K562 (cell line): ENCODE results near the gene OR2V2. TPM values are rescaled to one million over a fixed set of nuclear protein-coding genes. Genes with fewer than 3 reads are reported as not detected.

Experiments
- CHD4 ChIP-seq: fragments of 200-600 bp; sonication (generic); IDR thresholded peaks from 3 replicates; pipeline ENCODE4 v1.6.1; 2012; ENCODE audit warnings: low read depth, mild to moderate bottlenecking, mixed read lengths, low read length, inconsistent platforms; ENCODE audit not compliant: insufficient read depth, insufficient replicate concordance, poor library complexity, severe bottlenecking
- E2F3 ChIP-seq: fragments of 250-450 bp; sonication (Bioruptor Pico); IDR thresholded peaks from 2 replicates; pipeline ENCODE4 v1.4.0; 2020; ENCODE audit warnings: mild to moderate bottlenecking
- ETV5 ChIP-seq: sonication (generic); formaldehyde crosslinking; IDR thresholded peaks from 2 replicates; pipeline ENCODE4 v1.4.0; 2020; ENCODE audit warnings: low read depth, mild to moderate bottlenecking, missing genetic modification reagents
- GTF2A2 ChIP-seq: IDR thresholded peaks from 2 replicates; pipeline ENCODE4 v1.6.1; 2016; ENCODE audit warnings: mild to moderate bottlenecking, missing genetic modification characterization, missing compliant biosample characterization
- RERE ChIP-seq: sonication (generic); formaldehyde crosslinking; IDR thresholded peaks from 2 replicates; pipeline ENCODE4 v1.8.0; 2023; ENCODE audit warnings: missing genetic modification reagents, mild to moderate bottlenecking, borderline replicate concordance
- TAF15 ChIP-seq: fragments of 200-400 bp; formaldehyde crosslinking; IDR thresholded peaks from 2 replicates; pipeline ENCODE4 v1.6.1; 2017; ENCODE audit warnings: mild to moderate bottlenecking, low read depth, low read length, moderate library complexity
- TAL1 ChIP-seq: fragments of 450-650 bp; IDR thresholded peaks from 2 replicates; pipeline ENCODE4 v1.6.1; 2016; ENCODE audit warnings: mild to moderate bottlenecking
- TBL1XR1 ChIP-seq, 2 experiments: IDR thresholded peaks; 2 replicates each; pipeline ENCODE4 v1.6.1; 2012; ENCODE audit warnings: improper control_type of control experiment in 2 of 2, low read length in 2 of 2, mild to moderate bottlenecking in 1 of 2
- ZC3H8 ChIP-seq: fragments of 450-650 bp; IDR thresholded peaks from 2 replicates; pipeline ENCODE4 v1.6.1; 2017
- ZNF780A ChIP-seq: fragments of 250-450 bp; sonication (Bioruptor Pico); IDR thresholded peaks from 2 replicates; pipeline ENCODE4 v1.5.0; 2021; ENCODE audit warnings: mild to moderate bottlenecking
- polyA plus RNA-seq, 8 experiments: library from polyadenylated mRNA; depleted of rRNA in 4 of 8; stranded (reverse) in 5 of 8; unstranded in 3 of 8; fragments of >200 nt; fragmentation: Nextera tagmentation in 2 of 8; fragmentation: Illumina TruSeq in 1 of 8; extraction: Ambion mirVana in 2 of 8; extraction: Trizol in 1 of 8; gene quantifications; 2 replicates each; pipeline versions ENCODE4 v1.2.1 to v1.2.3, GENCODE V29; 2011 to 2014; ENCODE audit warnings: inconsistent platforms in 1 of 8, missing spikeins in 1 of 8
- total RNA-seq, 7 experiments: library from RNA; depleted of rRNA in 6 of 7; stranded (reverse); fragments of >200 nt in 6 of 7; fragmentation: Illumina TruSeq in 2 of 7; extraction: Trizol in 2 of 7; gene quantifications; 2 replicates each; pipeline versions ENCODE4 v1.2.1 to v1.2.3, GENCODE V29; 2011 to 2021; ENCODE audit warnings: low replicate concordance in 1 of 7
- TF ChIP-seq, protein P1 (sequence below), 2 experiments: fragments of 450-650 bp in 1 of 2; sonication (generic) in 1 of 2; formaldehyde crosslinking in 1 of 2; IDR thresholded peaks in 1 of 2; conservative IDR thresholded peaks in 1 of 2; 2 replicates each; pipeline versions ENCODE4 v1.6.1 to v1.8.1; 2016 to 2023; ENCODE audit warnings: mild to moderate bottlenecking in 2 of 2, moderate library complexity in 2 of 2, inconsistent platforms in 1 of 2, missing genetic modification reagents in 1 of 2
- TF ChIP-seq, protein P2 (sequence below): fragments of 200-400 bp; formaldehyde crosslinking; IDR thresholded peaks from 2 replicates; pipeline ENCODE4 v1.6.1; 2017; ENCODE audit warnings: mild to moderate bottlenecking, low read depth, low read length, moderate library complexity

The OR2V2 gene
- total and polyA plus RNA-seq, 9 of the 15 experiments (the other 6 are each of a cell fraction or from before 2014, with no cell fraction given), result 0.01 TPM; not detected in 8

GRCh38 chr5:181207214-181207959 is 60.0 kb downstream of the OR2V2 start (continued):
- TF ChIP-seq TBL1XR1 (IDR thresholded peaks at IDR 0.05; ENCODE audit: low read length in 2 of 2), result peak in 1 of 2 experiments; percentile 91; a peak in 1 of 4 replicates
- no peak for TF ChIP-seq TAF15
- TF ChIP-seq RERE (CRISPR knock-in tag), result no peak
- no peak for TF ChIP-seq CHD4
- TF ChIP-seq ETV5 (CRISPR knock-in tag), result no peak
- TF ChIP-seq, protein P1, sequence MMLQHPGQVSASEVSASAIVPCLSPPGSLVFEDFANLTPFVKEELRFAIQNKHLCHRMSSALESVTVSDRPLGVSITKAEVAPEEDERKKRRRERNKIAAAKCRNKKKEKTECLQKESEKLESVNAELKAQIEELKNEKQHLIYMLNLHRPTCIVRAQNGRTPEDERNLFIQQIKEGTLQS (IDR thresholded peaks at IDR 0.05), result no peak; the same call in 1 of the 2 replicates
- TF ChIP-seq, protein P1 (CRISPR knock-in tag; conservative IDR thresholded peaks at IDR 0.05), result no peak
- TF ChIP-seq, protein P2, sequence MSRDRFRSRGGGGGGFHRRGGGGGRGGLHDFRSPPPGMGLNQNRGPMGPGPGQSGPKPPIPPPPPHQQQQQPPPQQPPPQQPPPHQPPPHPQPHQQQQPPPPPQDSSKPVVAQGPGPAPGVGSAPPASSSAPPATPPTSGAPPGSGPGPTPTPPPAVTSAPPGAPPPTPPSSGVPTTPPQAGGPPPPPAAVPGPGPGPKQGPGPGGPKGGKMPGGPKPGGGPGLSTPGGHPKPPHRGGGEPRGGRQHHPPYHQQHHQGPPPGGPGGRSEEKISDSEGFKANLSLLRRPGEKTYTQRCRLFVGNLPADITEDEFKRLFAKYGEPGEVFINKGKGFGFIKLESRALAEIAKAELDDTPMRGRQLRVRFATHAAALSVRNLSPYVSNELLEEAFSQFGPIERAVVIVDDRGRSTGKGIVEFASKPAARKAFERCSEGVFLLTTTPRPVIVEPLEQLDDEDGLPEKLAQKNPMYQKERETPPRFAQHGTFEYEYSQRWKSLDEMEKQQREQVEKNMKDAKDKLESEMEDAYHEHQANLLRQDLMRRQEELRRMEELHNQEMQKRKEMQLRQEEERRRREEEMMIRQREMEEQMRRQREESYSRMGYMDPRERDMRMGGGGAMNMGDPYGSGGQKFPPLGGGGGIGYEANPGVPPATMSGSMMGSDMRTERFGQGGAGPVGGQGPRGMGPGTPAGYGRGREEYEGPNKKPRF, result no peak
- TF ChIP-seq ZNF780A (CRISPR knock-in tag), result no peak
- no peak for TF ChIP-seq TAL1
- TF ChIP-seq E2F3 (CRISPR knock-in tag), result no peak
- no peak for TF ChIP-seq ZC3H8
- TF ChIP-seq GTF2A2 (tag), result no peak
